Bronchial epithelial cell (primary cell): ENCODE data around the gene CCNK. TPM values are rescaled to one million over a fixed set of nuclear protein-coding genes. Genes with fewer than 3 reads are reported as not detected.
A peak's percentile ranks its signal among the peaks of the same experiment; 100 is the strongest.

ENCODE experiments used
- DNase-seq: peaks from one replicate; pipeline ENCODE4 v3.0.0-alpha.2; 2010; ENCODE audit warnings: low read depth
- FAIRE-seq: peaks from 2 replicates; lab custom pipeline; 2011; peaks lifted over from hg19 to GRCh38; lab: Jason Lieb, UNC
- H3K27me3 ChIP-seq: 2 replicates; pipeline ENCODE4 v1.5.1; 2011; ENCODE audit warnings: low read length; ENCODE audit not compliant: control insufficient read depth, insufficient read depth
- H3K36me3 ChIP-seq: 2 replicates; pipeline ENCODE4 v1.5.1; 2011; ENCODE audit warnings: low read length; ENCODE audit not compliant: control insufficient read depth, insufficient read depth
- H3K4me3 ChIP-seq: 2 replicates; pipeline ENCODE4 v1.5.1; 2011; ENCODE audit warnings: mild to moderate bottlenecking, low read depth, low read length, control low read depth
- CTCF ChIP-seq: IDR thresholded peaks from 2 replicates; pipeline ENCODE4 v1.5.1; 2011; ENCODE audit warnings: mild to moderate bottlenecking, moderate library complexity, low read length, control low read depth, inconsistent platforms; ENCODE audit not compliant: insufficient read depth, severe bottlenecking
- total RNA-seq: library from RNA; depleted of rRNA; stranded (reverse); fragments of >200 nt; gene quantifications from 2 replicates; pipeline ENCODE4 v1.2.1, GENCODE V29; 2014

CCNK gene
- total RNA-seq = 18.4 and 43.3 TPM in 2 replicates

- Histone ChIP-seq H3K4me3 (peak within 1 kb of the TSS; percentile 86), H3K27me3 (no peaks in the 10 kb centered on the region), H3K36me3 (no peaks in the 10 kb centered on the region)
- FAIRE-seq (no peak), DNase-seq (peak; percentile 97)
- TF ChIP-seq CTCF = no peak
Measured at GRCh38 chr14:99480917-99481744, at the start of gene CCNK. CCNK (plus strand) TSS chr14:99481409; CDS start chr14:99492678, 11,269 bp downstream.

- no peaks in the 10 kb centered on the region for H3K27me3 ChIP-seq
- TF ChIP-seq CTCF = no peak
- no peak overlapping the region for H3K4me3 ChIP-seq
- peaks cover 14% of the 10 kb centered on the region for H3K36me3 ChIP-seq
- FAIRE-seq (no peak), DNase-seq (no peak)
Measured at GRCh38 chr14:99431986-99432385, 49.2 kb upstream of the CCNK start.

GRCh38 chr14:99432485-99432884, 48.7 kb upstream of the CCNK start:
- Histone ChIP-seq H3K4me3 (no peak overlapping the region), H3K36me3 (peaks cover 14% of the 10 kb centered on the region), H3K27me3 (no peaks in the 10 kb centered on the region)
- DNase-seq (no peak), FAIRE-seq (no peak)
- no peak for TF ChIP-seq CTCF

- FAIRE-seq (no peak), DNase-seq (no peak)
- H3K27me3 ChIP-seq = no peaks in the 10 kb centered on the region
- TF ChIP-seq CTCF = no peak
- peaks cover 9% of the 10 kb centered on the region for H3K36me3 ChIP-seq
- no peak overlapping the region for H3K4me3 ChIP-seq
Measured at GRCh38 chr14:99435327-99435726, 45.9 kb upstream of the CCNK start.

- Histone ChIP-seq H3K27me3 (no peaks in the 10 kb centered on the region), H3K36me3 (peaks cover 8% of the 10 kb centered on the region), H3K4me3 (no peak overlapping the region)
- peak; percentile 38 for DNase-seq
- no peak for TF ChIP-seq CTCF
- FAIRE-seq = no peak
Measured at GRCh38 chr14:99436247-99437180, 44.7 kb upstream of the CCNK start.
